ENCODE results near the gene TET2. TPM values are rescaled to one million over a fixed set of nuclear protein-coding genes. Genes with fewer than 3 reads are reported as not detected.

TET2 gene
- total RNA-seq, 3 donors from 2014 or later: 29.0 to 36.3 (median 31.0) TPM

- H3K4me3 ChIP-seq: no peak overlapping the region
- H3K4me1 ChIP-seq (ENCODE audit: low read depth): peaks cover 14% of the 10 kb centered on the region
- TF ChIP-seq CTCF (IDR thresholded peaks at IDR 0.05): no peak
- H3K36me3 ChIP-seq (ENCODE audit: low read depth): no peaks in the 10 kb centered on the region
- intact Hi-C loops (cut with DNase I, micrococcal nuclease): loop anchor here in 1 of 2 donors (5.0 kb wide), 1 partner anchor 327 kb away; the partner anchor contains the start of gene PPA2
- H3K9me3 ChIP-seq: no peaks in the 10 kb centered on the region
- ATAC-seq (no peak), DNase-seq (no peak)
These were observed 1.3 kb upstream of the TET2 start for GRCh38 chr4:105145156-105145902.

GRCh38 chr4:105145903-105146275, 787 bp upstream of the TET2 start:
- ATAC-seq (peak; percentile 15), DNase-seq (peak in 1 of 3 donors; percentile 44)
- Histone ChIP-seq H3K4me3 (peak overlapping the region; percentile 33), H3K36me3 (ENCODE audit: low read depth) (no peaks in the 10 kb centered on the region), H3K9me3 (no peaks in the 10 kb centered on the region), H3K4me1 (ENCODE audit: low read depth) (peaks cover 14% of the 10 kb centered on the region)
- TF ChIP-seq CTCF (IDR thresholded peaks at IDR 0.05): no peak
- intact Hi-C loops (cut with DNase I, micrococcal nuclease): loop anchor here in 1 of 2 donors (5.0 kb wide), 1 partner anchor 326 kb away; the partner anchor contains the start of gene PPA2

GRCh38 chr4:105147016-105147552, 408 bp downstream of the TET2 start:
- Histone ChIP-seq H3K9me3 (no peaks in the 10 kb centered on the region), H3K4me3 (peak overlapping the region; percentile 33), H3K36me3 (ENCODE audit: low read depth) (no peaks in the 10 kb centered on the region), H3K4me1 (ENCODE audit: low read depth) (peaks cover 14% of the 10 kb centered on the region)
- DNase-seq: no peak
- TF ChIP-seq CTCF (IDR thresholded peaks at IDR 0.05): no peak
- ATAC-seq: peak; percentile 25
- intact Hi-C loops (cut with DNase I, micrococcal nuclease): loop anchor here in 1 of 2 donors (5.0 kb wide), 1 partner anchor 325 kb away; the partner anchor contains the start of gene PPA2

GRCh38 chr4:105147553-105148161, 981 bp downstream of the TET2 start:
- peak overlapping the region; percentile 33 for H3K4me3 ChIP-seq
- ATAC-seq (peak; percentile 16), DNase-seq (peak in 2 of 3 donors; percentile 43 to 49)
- H3K4me1 ChIP-seq (ENCODE audit: low read depth): peaks cover 14% of the 10 kb centered on the region
- TF ChIP-seq CTCF (IDR thresholded peaks at IDR 0.05): no peak
- no peaks in the 10 kb centered on the region for H3K36me3 ChIP-seq (ENCODE audit: low read depth)
- no peaks in the 10 kb centered on the region for H3K9me3 ChIP-seq
- intact Hi-C loops (cut with DNase I, micrococcal nuclease): loop anchor here in 1 of 2 donors (5.0 kb wide), 1 partner anchor 325 kb away; the partner anchor contains the start of gene PPA2

- ATAC-seq: no peak
- intact Hi-C loops (cut with DNase I, micrococcal nuclease): loop anchor here in 1 of 2 donors (5.0 kb wide), 1 partner anchor 324 kb away; the partner anchor contains the start of gene PPA2
- peaks cover 14% of the 10 kb centered on the region for H3K4me1 ChIP-seq (ENCODE audit: low read depth)
These were observed 1.7 kb downstream of the TET2 start for GRCh38 chr4:105148356-105148755.

More at GRCh38 chr4:105148356-105148755, 1.7 kb downstream of the TET2 start:
- TF ChIP-seq CTCF (IDR thresholded peaks at IDR 0.05): no peak
- Histone ChIP-seq H3K36me3 (ENCODE audit: low read depth) (no peaks in the 10 kb centered on the region), H3K9me3 (no peaks in the 10 kb centered on the region), H3K4me3 (no peak overlapping the region)
- DNase-seq: no peak
